Epithelial cell of proximal tubule (primary cell): ENCODE data around the gene GGNBP2. TPM values are rescaled to one million over a fixed set of nuclear protein-coding genes. Genes with fewer than 3 reads are reported as not detected.

Experiments used
- DNase-seq: peaks from one replicate; pipeline ENCODE4 v3.0.0-alpha.2; 2011; ENCODE audit warnings: low read depth
- H3K4me3 ChIP-seq: 2 replicates; pipeline ENCODE4 v1.5.1; 2011; ENCODE audit warnings: low read depth, mild to moderate bottlenecking, low read length
- total RNA-seq: library from RNA; depleted of rRNA; stranded (reverse); fragments of >200 nt; gene quantifications from 2 replicates; pipeline ENCODE4 v1.2.3, GENCODE V29; 2015
- TF ChIP-seq, protein P1 (sequence below): conservative IDR thresholded peaks from 2 replicates; pipeline ENCODE4 v1.5.1; 2012; ENCODE audit warnings: low read depth, mild to moderate bottlenecking, low read length

GGNBP2 gene
- total RNA-seq, 1 donor from 2014 or later = 32.6 TPM

GRCh38 chr17:36553459-36553858 lies 8.7 kb downstream of the GGNBP2 start:
- TF ChIP-seq, protein P1, sequence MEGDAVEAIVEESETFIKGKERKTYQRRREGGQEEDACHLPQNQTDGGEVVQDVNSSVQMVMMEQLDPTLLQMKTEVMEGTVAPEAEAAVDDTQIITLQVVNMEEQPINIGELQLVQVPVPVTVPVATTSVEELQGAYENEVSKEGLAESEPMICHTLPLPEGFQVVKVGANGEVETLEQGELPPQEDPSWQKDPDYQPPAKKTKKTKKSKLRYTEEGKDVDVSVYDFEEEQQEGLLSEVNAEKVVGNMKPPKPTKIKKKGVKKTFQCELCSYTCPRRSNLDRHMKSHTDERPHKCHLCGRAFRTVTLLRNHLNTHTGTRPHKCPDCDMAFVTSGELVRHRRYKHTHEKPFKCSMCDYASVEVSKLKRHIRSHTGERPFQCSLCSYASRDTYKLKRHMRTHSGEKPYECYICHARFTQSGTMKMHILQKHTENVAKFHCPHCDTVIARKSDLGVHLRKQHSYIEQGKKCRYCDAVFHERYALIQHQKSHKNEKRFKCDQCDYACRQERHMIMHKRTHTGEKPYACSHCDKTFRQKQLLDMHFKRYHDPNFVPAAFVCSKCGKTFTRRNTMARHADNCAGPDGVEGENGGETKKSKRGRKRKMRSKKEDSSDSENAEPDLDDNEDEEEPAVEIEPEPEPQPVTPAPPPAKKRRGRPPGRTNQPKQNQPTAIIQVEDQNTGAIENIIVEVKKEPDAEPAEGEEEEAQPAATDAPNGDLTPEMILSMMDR = no peak
- no peak overlapping the region for H3K4me3 ChIP-seq
- no peak for DNase-seq

DNA sequence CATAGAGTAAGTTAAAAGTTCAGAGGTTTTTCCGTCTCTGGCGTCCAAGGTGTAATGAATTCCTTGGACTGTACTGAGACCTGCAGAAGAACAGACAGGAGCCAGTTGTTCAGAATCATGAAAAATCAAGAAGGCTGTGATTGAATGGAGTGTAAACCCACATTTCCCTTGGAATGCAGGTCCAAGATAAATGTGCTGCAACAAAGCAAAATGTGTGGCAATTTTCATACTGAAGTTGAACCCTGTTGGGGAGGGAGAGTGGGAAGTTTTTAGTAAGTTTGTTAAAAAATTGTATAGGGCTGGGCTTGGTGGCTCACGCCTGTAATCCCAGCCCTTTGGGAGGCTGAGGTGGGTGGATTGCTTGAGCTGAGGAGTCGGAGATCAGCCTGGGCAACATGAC lies 21.4 kb downstream of the GGNBP2 start:
- DNase-seq = no peak
- H3K4me3 ChIP-seq = no peak overlapping the region
- TF ChIP-seq, protein P1 = no peak

- H3K4me3 ChIP-seq = no peak overlapping the region
- no peak for DNase-seq
- TF ChIP-seq, protein P1 = no peak
Observed at GRCh38 chr17:36575028-36575427, 30.3 kb downstream of the GGNBP2 start.

GRCh38 chr17:36576793-36577192 lies 32.1 kb downstream of the GGNBP2 start:
- TF ChIP-seq, protein P1 = no peak
- no peak for DNase-seq
- H3K4me3 ChIP-seq = no peak overlapping the region

DNA sequence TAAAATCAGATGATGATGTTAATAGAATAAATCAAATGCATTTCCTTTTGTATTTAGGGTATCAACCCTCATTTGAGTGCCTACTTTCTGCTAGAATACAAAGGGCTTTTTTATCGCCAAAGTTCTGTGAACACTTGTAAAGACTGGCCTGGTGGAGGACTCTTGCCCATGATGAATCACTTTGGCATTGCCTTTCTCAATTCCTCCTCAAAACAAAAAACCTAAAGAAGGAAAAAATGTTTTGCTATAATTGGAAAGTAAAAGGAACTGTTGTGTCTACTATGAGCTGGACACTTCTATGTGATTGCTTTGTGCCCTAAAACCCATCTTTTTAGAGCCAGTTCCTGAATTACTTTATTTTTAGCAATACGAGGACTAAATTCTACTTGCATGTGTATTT lies 34.0 kb downstream of the GGNBP2 start:
- TF ChIP-seq, protein P1 = no peak
- no peak overlapping the region for H3K4me3 ChIP-seq
- no peak for DNase-seq

DNA sequence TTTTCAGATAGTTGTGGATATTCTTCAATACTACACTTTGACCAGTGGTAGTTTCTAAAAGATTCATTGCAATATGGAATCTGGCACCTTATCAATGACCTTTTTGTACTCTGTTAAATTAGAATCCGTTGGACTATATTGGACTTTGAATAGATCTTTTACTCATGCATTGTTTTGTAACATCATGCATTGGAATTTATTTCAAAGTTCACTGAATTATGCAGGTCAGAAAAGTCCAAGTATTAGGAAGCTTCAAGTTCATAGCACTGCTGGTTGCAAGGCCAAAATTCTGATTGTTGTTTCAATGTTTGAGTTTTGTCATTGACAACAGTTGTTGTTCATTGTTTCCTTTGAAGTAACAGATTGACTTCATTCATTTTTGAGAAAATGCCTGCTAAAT lies 39.1 kb downstream of the GGNBP2 start:
- TF ChIP-seq, protein P1 = no peak
- DNase-seq = no peak
- no peak overlapping the region for H3K4me3 ChIP-seq

- no peak for DNase-seq
- TF ChIP-seq, protein P1 = no peak
Observed at GRCh38 chr17:36586138-36586537, 41.4 kb downstream of the GGNBP2 start.

More at GRCh38 chr17:36586138-36586537, 41.4 kb downstream of the GGNBP2 start:
- H3K4me3 ChIP-seq = no peak overlapping the region
